ENCODE measurements around the gene HDHD3.
"Not testable (repeated sequence)": the region's sequence is repeated elsewhere in the genome, so short reads cannot be mapped to it uniquely, and the experiment has no call there.

Gene HDHD3
- 12.3 to 24.0 (median 18.5) reads per million in 4 experiments for total RNA-seq

DNA sequence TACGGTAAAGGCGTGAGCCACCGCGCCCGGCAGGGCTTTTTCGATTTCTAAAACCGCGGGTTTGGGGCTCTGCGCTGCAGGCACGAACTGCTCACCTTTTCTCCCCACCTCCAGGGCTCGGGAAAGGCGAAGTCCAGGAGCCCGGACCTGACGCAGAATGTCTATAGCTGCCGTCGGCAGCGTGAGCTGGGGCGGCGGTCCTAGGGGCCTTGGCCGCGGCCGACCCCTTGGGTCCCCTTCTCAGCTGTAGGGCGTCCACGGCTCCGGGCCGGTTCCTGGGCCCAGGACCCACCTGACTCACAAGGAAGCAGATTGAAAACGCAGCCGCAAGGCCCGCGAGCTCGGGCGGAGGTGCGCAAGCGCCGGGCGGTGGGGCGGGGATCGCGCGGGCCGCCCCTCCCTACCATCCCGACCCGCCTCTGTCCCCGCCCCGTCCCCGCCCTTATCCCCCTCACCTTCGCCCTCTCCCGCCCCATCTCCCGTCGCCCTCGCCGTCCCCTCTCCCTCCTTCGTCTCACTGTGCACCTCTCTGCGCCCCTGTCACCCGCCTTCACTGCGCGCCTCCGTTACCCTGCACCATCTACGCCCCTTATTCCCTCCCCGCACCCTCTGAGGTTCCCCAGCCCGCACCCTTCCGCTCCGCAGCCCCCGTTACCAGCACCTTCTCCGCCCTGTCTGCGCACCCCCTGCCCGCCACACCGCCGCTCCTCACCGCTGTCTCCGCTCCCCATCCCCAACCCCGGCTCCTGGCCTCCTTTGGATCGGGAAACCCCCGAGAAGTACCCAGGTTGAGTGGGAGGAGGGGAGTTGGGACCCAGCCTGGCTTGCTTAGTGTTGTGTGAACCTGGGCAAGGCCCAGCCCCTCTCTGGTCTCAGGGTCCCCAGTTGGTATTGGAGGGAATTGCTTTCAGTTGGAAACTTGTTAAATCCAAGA is at the start of gene HDHD3:
TSS of gene HDHD3 (minus strand) at position 353 of the 934 bp plus-strand sequence. CDS start 2,632 bp downstream, outside the sequence.
- DNase-seq: peak; percentile 74

GRCh38 chr9:113425072-113425471 is 48.3 kb upstream of the HDHD3 start:
- DNase-seq: no peak

GRCh38 chr9:113421726-113422125 is 44.9 kb upstream of the HDHD3 start:
- no peak for DNase-seq

- no peak for DNase-seq
Measured at GRCh38 chr9:113417370-113417769, 40.6 kb upstream of the HDHD3 start.

DNA sequence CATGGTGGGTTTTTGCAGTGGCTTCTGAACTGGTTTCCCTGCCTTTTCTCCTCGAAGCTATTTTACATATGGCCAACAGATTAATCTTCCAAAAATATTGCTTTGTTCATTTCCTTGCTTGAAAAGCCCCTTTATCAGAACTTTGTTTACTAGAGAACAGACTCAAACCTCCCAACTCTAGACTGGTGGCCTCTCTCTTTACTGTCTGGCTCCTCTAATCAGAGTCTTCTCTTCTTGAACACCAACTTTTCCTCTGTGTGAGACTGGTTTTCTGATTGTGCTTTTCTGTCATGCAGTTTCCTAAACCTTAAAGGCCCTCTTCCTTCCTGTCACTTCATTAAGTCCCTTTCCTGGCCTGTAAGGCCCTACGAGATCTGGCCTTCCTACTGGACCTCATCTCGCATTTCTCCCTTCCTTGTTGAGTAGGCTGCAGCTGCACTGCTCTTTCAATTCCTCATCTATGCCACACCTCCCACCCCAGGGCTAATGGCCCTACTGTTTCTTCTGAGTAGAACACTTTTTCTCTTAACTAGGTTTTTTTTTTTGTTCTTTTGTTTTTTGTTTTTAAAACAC is 39.4 kb upstream of the HDHD3 start:
- no peak for DNase-seq

DNA sequence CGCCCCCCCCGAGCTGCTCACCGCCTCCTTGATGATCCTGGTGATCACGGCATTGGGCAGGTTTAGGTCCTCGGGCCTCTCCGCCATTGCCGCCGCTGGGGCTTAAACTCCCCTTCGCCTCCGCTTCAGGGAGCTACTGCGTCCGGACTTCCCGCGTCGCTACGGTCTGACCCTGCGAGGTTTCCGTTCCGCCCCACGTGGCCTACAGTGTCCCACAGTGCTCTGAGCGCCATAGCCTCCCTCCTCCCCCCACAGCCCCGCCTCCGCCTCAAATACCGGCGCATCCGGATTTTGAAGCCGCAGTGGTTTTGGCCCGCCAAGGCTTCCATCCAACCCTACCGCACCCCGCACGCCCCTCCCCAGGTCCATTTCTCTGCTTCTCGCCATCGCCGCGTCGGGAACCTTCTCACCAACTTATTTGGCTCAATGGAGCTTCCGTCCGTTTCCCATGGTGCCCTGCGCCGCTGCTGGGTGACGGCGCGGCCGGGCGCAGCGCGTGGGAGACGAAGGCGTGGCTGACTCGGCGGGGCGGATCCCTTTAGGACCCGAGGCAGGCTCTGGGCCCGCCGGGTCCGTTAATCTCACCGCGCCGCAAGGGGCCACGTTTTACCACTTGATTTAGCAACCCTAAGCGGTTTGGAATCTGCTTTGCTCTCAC is 33.5 kb upstream of the HDHD3 start, which contains the start of the genes C9orf43 and POLE3:
TSS of gene C9orf43 (plus strand) at position 541 of the 658 bp plus-strand sequence. CDS start 2,747 bp downstream, outside the sequence.
TSS of gene POLE3 (minus strand) at position 469 of the 658 bp plus-strand sequence. CDS start at position 87, 382 bp downstream.
- DNase-seq: peak; percentile 87

- DNase-seq: no peak
Measured at GRCh38 chr9:113409883-113410206, 33.1 kb upstream of the HDHD3 start.

DNA sequence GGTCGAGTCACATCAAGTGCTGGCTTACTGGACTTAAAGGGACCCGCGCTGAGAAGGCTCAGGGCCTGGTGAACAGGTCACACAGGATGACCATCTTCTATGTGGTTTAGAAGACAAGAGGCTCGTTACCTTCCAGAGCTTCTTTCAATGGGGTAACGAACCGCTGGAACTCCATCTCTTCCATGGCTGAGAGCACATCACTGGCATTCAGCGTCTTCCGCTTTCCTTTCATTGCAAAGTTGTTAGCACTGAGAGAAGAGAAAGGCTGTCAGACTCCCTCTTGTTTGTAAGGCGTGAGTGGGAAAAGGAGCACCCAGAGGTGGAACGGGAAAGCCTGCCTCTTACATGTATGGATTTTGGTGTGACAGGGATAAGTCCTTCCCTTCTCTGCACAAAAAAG is 32.7 kb upstream of the HDHD3 start:
- DNase-seq: no peak

DNA sequence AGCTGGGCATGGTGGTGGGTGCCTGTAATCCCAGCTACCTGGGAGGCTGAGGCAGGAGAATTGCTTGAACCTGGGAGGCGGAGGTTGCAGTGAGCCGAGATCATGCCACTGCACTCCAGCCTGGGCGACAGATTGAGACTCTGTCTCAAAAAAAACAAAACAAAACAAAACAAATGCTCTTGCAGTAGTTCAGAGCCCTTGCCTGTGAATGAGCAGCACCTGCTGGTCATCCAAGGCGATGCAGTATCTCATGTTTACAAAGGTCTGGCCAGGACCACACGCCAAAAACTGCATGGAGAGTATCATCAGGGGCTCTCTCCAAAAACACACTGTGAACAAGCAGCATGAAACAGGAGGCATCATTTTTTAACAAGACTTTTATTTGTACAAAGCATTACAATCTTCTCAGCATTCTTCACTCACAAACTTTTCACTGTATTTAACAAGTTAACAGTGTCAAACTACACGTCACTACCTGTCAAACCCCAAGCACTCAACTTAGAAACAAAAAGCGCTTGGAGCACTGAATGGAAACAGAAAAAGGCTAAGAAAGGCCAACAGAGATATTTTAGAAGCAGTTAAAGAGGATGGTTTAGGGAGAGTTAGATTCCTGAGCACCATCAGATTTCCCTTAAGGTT is 30.2 kb upstream of the HDHD3 start:
- peak; percentile 36 for DNase-seq

DNA sequence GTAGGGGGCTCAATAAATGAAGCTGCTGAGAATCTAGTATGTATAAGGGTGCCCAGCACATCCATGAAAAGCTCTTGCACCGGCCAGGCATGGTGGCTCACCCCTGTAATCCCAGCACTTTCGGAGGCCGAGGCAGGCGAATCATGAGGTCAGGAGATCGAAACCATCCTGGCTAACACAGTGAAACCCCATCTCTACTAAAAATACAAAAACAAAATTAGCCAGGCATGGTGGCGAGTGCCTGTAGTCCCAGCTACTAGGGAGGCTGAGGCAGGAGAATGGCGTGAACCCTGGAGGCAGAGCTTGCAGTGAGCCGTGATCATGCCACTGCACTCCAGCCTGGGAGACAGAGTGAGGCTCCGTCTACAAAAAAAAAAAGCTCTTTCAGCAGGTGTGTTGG is 29.6 kb upstream of the HDHD3 start:
- DNase-seq: not testable (repeated sequence)

GRCh38 chr9:113403646-113404045 is 26.9 kb upstream of the HDHD3 start:
- DNase-seq: no peak

DNA sequence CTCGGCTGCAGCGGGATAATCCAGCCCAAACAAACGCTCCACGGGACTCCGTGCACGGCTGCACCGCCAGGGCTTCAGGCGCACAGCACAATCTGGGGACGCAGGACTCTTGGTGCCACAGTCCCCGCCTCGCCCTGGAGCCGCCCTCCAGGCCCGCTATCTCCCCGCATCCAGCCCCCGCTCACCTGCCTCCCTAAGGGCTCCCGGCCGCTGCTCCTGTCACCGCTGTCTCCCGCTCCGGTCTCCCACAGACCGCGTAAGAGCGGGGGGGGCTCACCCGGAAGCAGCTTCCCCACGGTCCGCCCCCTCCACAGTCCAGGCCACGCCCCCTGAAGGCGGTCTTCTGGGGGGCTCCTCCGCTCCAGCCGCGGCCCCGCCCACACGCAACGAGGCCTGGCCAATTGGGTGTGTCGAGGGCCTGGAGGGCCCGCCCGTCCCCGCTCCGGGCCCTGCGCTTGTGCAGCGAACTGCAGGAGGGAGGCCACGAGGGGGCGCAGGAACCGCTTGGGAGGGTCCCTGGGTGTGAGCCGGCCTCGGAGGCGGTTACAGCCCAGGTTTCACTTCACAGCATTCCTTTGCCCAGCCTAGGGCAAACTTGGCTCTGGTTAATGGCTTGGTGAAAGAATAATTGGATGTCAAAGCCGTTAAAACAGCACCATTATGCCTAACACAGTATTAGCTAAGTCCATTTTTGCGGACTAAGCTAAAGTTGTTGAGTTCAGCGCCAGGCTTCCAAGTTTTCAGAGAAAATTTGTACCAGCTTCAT is 24.4 kb upstream of the HDHD3 start, which contains the start of gene ALAD:
TSS of gene ALAD (minus strand) at position 258 of the 766 bp plus-strand sequence. CDS start 7,725 bp downstream, outside the sequence.
- peak; percentile 99 for DNase-seq

- no peak for DNase-seq
Measured at GRCh38 chr9:113399646-113400200, 22.9 kb upstream of the HDHD3 start.

GRCh38 chr9:113398796-113399195 is 22.0 kb upstream of the HDHD3 start:
- no peak for DNase-seq

- DNase-seq: no peak
Measured at GRCh38 chr9:113397203-113397631, 20.4 kb upstream of the HDHD3 start.

- DNase-seq: no peak
Measured at GRCh38 chr9:113395000-113395861, 18.4 kb upstream of the HDHD3 start.

GRCh38 chr9:113393281-113393680 is 16.5 kb upstream of the HDHD3 start:
- DNase-seq: no peak

DNA sequence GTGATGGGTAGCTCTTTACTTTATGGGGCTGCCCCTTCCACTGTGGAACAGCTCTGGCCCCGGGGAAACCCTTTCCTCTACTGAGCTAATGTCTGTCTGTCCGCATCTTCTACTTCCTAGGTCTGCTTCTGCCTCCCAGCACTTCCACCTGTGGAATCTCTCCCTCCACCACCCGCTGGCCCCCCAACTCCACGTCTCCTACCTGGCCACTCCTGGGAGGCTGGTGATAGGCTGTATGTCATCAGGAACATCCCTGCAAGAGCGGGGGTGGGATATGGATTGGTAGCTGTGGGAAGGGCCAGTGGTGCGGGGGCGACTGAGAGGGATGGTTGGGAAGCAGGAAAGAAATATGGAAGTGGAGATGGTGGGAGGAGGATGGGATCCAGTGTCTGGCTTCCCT is 15.1 kb upstream of the HDHD3 start:
- no peak for DNase-seq

DNA sequence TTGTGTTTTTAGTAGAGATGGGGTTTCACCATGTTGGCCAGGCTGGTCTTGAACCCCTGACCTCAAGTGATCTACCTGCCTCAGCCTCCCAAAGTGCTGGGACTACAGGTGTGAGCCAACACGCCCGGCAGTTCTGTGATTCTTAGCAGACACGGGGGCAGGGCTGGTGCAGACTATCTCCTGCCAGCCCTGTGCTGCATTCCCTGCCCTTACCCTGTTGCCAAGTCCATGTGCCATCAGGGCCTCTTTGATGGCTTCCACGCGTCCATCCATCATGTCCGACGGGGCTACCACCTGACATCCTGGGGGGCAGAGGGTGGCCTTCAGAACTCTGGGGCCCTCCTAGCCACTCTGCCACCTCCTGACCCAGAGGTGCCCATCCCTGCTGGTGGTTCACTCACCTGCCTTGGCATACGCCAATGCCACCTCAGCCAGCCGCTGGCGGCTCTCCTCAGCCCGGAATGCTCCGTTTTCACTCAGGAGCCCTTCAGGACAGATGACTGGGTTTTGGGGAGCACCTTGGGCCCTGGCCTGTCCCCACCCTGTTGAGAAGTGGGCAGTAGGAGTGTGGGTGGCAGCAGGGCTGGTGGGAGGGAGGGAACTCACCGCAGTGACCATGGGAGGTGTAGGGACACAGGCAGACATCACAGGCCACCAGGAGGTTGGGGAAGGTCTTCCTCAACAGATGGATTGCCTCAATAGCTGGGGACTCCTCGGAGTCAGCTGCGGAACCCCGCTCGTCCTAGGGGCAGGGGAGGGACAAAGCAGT is 13.6 kb upstream of the HDHD3 start:
- DNase-seq: no peak

- no peak for DNase-seq
Measured at GRCh38 chr9:113389451-113389850, 12.7 kb upstream of the HDHD3 start.
